ENCODE results near the gene ISCA2.
"Not testable (repeated sequence)": the region's sequence is repeated elsewhere in the genome, so short reads cannot be mapped to it uniquely, and the experiment has no call there.

ISCA2 gene

DNA sequence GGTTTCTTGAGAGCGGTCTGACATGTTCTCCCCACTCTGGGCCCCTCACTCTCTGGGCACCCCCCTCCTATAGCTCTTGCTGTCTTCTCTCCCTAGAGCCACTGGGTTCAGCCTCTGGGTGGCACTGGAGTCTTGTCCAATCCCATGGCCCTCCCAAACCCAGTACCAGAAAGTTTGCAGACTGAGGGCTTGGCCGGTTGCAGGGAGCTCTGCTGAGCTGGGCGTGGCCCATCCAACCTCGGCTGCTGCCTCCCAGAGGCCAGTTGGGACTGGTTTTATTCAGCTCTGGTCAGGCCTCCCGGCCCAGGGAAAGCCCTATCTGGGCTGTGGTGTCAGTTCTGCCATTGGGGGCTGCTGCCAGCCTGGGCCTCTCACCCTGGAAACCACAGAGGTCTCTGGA lies 37.9 kb downstream of the ISCA2 start:
- no peak for DNase-seq

DNA sequence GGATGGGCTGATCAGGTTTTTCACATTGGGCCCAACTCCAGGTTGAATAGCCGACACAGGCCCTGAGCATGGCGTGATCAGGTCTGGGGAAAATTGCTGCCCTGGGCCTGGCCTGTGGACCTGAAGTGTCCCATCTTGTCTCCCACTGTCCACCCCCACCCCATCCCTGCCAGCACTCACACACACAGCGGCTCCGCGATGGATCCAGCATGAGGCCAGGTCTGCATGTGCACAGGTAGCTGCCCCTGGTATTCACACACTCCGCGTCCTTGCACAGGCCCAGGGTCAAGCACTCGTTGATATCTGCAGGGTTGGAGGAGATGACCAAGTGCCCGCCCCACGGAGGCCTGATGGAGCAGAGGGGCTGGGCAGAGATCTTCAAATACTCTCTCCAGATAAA lies 38.7 kb downstream of the ISCA2 start:
- no peak for DNase-seq

DNA sequence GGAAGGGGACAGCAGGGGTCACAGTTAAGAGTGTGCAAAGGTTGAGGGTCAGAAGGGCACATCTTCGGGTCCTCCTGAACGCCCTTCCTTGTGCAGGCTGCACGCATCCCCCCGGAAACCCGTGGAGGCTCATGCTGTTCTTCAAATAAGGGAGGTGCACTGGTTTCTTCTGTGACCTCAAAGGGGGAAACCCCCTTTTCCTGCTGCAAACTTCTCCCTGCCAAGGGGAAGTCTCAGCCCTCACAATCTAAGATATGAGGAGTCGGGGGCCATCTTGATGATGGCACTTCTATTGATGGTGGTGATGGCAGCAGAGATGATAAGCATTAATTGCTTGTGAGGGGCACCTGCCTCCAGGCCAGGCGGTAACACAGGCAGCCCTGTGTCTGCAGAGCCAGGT lies 40.0 kb downstream of the ISCA2 start:
- DNase-seq = no peak

DNA sequence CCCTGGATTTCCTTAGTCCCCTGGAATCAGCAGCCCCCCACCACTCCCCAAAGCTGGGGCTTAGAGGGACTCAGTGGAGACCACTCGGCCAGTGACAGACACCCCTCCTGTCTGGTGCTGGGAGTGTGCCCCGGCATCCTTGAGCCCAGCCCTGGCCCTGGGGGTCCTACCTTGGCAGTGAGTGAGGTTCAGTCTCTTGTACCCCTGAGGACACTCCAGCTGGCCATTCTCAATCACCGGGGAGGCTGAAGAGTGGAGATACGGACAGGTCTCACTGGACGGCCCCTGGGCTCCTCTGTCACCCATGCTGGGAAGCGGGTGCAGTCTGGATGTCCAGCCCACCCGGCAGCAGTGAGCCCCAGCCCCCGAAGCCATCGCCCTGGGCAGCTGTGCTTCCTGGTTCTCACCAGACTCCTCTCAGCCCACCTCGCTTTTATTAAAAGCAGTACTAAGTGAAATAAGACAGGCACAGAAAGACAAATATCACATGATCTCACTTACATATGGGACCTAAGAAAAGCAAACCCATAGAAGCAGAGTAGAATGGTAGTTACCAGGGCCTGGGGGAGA lies 42.3 kb downstream of the ISCA2 start:
- no peak for DNase-seq

DNA sequence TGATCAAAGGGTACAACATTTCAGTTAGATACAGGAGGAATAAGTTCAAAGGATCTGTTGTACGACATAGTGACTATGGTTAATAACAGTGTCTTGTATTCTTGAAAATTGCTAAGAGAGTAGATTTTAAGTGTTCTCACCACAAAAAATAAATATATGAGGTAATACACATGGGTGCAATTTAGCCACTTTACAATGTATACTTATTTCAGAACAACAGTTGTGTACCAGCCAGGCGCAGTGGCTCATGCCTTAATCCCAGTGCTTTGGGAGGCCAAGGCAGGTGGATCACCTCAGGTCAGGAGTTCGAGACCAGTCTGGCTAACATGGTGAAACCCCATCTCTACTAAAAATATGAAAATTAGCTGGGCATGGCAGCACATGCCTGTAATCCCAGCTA lies 42.8 kb downstream of the ISCA2 start:
- DNase-seq = not testable (repeated sequence)

DNA sequence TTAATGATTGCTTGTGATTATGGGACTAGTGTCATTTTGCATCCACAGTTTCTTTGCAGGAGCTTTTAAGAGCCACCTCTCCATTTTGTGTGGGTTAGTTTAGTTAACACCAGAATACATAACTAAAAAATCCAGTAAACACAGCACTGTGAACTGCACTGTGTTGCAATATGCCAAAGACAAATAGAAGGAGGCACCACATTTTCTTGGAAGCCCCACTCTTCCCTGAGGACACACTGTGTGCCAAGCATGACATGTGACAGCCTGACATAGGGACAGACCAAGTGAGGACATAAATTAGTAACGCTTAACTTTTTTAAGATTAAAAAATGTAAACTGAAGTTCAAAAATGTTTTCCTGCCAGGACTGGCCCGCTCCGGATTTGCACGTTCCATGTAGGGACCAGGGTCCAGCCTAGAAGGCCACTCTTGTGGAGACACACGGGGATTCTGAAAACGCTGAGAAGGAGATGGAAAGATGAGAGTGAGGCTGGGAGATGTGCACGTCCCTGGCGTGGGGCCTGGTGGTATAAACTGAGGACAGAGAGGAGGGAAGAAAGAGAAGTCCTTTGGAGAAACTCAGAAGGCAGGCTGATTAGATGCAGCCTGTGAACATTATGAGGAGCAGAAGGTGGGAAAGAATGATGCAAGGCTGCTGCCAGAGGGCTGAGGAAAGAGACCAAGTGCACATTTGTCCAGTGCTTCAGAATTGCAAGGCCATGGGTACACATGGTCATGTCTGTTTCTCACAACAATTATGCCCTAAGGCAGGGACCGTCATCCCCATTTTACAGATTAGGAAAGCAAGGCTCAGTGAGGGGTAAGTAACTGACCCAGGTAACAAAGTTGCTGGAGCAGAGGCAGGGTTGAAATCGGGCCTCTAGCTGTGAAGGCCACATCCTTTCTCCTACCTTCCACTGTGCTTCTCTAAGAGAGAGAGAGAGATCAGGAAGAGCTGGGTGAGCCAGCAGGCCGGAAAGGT lies 45.1 kb downstream of the ISCA2 start:
- DNase-seq = no peak

DNA sequence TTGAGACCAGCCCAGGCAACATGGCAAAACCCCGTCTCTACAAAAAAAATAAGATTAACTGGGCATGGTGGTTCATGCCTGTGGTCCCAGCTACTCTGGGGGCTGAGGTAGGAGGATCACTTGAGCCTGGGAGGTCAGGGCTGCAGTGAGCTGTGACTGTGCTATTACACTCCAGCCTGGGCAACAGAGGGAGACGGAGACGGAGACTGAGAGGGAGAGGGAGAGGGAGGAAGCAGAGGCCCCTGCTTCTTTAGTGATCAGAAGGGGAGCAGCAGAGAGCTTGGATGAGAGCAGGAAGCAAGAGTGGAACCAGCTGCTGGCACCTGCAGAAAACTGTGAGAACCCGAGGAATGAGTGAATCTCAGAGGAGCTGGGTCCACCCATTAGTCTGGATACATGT lies 45.9 kb downstream of the ISCA2 start:
- no peak for DNase-seq

DNA sequence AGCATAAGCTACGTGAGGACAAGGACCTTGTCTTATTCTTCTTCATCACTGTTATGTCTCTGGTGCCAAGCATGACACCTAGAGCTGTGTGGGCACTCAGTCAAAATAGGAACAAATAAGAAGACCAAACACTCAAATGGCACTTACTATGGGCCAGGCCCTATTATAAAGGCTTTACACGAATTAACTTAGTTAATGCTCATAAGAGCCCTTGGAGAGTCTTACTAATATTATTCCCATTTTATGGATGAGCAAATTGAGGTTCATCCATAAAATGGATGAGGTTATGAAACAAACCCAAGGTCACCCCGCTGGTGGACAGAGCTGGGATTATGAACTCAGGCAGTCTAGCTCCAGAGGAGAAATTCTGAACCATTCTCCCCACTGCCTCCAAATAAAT lies 47.7 kb downstream of the ISCA2 start:
- no peak for DNase-seq

DNA sequence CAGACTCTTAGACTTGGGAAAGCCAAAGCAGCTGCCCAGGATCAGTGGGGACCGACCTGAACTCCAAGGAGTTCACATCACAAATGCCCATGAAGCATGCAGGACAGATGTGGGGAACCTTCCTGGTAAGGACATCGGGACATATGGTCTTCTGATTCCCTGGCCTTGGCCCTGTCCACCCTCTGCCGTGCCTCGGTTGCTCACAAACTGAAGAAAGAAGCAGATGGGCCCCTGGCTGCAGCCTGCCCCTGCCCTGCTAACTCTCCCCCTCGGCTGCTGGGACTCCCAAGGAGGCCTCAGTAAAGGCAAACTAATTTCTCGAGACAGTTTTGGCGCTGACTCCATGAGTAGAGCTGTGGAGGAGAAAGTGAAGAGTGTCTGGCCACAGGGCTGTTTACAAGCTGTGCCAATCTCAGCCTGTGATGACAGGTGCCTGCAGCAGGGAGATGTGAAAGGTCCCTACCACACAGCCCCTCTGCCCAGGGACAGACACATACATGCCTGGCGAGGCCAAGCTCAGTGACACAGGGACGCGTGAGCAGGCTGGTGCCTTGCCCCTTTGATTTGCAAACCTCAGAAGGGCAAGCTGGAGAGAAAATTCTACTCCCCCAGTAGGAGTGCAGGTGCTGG lies 48.6 kb downstream of the ISCA2 start:
- no peak for DNase-seq

DNA sequence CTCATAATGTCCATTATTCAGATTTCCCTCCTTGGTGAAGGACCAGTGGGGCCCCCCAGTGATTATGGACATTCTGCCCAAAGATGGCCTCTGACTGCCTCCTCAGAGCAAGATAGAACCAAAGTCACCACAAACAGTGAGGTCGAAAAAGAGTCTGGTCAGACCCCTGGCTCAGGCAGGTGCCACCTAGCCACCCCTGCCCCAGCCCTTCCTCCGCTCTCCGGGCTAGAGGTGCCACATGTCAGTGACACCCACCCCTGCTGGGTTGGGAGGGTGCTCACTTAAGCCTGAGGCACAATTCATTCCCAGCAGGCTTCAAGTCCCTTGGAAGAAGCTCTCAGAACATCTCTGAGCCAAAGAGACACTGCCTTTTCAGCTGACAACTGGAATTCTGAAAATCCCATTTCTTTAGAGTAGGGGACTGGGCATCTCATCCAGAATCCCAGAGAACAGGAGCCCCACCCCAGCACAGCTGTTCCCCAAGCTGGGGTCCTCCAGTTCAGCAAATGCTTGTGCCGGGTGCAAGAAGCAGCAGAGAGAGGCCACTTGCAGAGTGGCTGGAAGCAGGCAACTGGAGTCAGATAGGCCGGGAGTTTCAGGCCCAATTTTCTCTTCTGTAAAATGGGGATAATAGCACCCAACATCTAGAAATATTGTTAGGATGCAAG lies 50.3 kb downstream of the ISCA2 start:
- no peak for DNase-seq

DNA sequence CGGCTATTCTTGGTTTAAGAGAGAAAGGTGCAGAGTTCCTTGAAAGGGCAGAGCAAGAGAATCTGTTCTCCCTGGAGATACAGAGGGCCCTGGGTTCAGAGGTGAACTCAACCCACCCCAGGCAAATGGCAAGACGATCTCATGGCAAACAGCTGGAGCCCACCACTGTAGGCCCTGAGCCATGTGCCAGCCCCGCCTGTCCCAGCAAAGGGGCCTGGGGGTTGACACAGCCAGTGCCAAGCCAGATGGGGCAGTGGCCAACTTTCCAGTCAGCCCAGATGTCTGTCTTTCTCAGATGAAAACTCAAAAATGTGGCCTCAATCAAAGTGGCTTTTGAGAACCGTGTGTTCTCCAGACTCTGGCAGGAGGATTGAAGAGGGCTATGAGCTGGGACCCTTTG lies 51.8 kb downstream of the ISCA2 start:
- no peak for DNase-seq

DNA sequence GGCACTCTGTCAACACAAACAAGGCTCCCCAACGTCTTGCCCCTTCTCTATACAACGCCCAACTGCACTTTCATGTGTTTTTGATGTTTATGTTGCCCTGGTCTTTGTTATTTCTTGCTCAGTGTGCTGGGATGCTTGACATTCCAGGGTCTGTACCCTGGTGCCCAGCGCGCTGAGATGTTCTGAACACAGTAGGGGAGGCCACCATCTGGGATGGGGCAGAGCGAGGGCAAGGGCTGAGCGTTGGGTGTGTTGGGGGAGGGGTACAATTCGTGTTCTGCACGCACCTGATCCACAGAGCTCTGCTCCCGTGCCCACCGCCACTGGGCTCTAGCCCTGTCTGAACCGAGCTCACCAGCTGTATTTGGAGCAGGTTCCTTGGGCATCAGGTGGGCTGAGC lies 52.9 kb downstream of the ISCA2 start:
- DNase-seq = no peak
